Measurements from ENCODE around the gene CEMIP2.

- TF ChIP-seq EZH2 (IDR thresholded peaks at IDR 0.05) (no peak), POLR2AphosphoS5 (IDR thresholded peaks at IDR 0.05; ENCODE audit: borderline replicate concordance, low read depth, low read length) (no peak)
Observed at GRCh38 chr9:71662082-71662481, 106.2 kb downstream of the CEMIP2 start.
